ENCODE results near the gene S100P.
"Not testable (repeated sequence)": the region's sequence is repeated elsewhere in the genome, so short reads cannot be mapped to it uniquely, and the experiment has no call there.

GRCh38 chr4:6654211-6654610 is 39.5 kb upstream of the S100P start:
- not testable (repeated sequence) for TF ChIP-seq CTCF, POLR2A (IDR thresholded peaks at IDR 0.05)
